Breast epithelium (tissue), 4 donors: Measurements from ENCODE around the gene IL9R. TPM values are rescaled to one million over a fixed set of nuclear protein-coding genes. Genes with fewer than 3 reads are reported as not detected.
"Not testable (repeated sequence)": the region's sequence is repeated elsewhere in the genome, so short reads cannot be mapped to it uniquely, and the experiment has no call there.

ENCODE experiments used
- DNase-seq, 2 donors: peaks; one replicate each; pipeline ENCODE4 v3.0.0-alpha.2; 2019; ENCODE audit warnings: low spot score in 2 of 2
- H3K27ac ChIP-seq, 2 donors: fragments of 200-600 bp; sonication (generic) in 1 of 2; one replicate each; pipeline ENCODE4 v1.5.1; 2016 to 2019; ENCODE audit warnings: mild to moderate bottlenecking in 1 of 2
- H3K27me3 ChIP-seq, 2 donors: fragments of 200-600 bp; sonication (generic) in 1 of 2; one replicate each; pipeline versions ENCODE4 v1.5.1 to v1.6.0; 2017 to 2019; ENCODE audit warnings: control low read depth in 1 of 2, mild to moderate bottlenecking in 1 of 2
- H3K36me3 ChIP-seq: fragments of 200-600 bp; one replicate; pipeline ENCODE4 v1.5.1; 2019
- H3K4me1 ChIP-seq, 2 donors: fragments of 200-600 bp; sonication (generic); one replicate each; pipeline ENCODE4 v1.5.1; 2016 to 2019; ENCODE audit warnings: control low read depth in 1 of 2
- H3K4me3 ChIP-seq, 3 donors: fragments of 200-600 bp; sonication (generic); 1 replicate in 2 of 3; 2 replicates in 1 of 3; pipeline ENCODE4 v1.5.1; 2016 to 2019; ENCODE audit warnings: mild to moderate bottlenecking in 3 of 3, moderate library complexity in 2 of 3
- H3K9me3 ChIP-seq, 2 donors: fragments of 200-600 bp; sonication (generic) in 1 of 2; one replicate each; pipeline ENCODE4 v1.5.1; 2016 to 2019; ENCODE audit warnings: control low read depth in 1 of 2
- CTCF ChIP-seq, 3 donors: fragments of 450-650 bp; IDR thresholded peaks; one replicate each; pipeline ENCODE4 v1.5.1; 2016 to 2017; ENCODE audit warnings: antibody characterized with exemption in 3 of 3, mild to moderate bottlenecking in 3 of 3, moderate library complexity in 3 of 3
- POLR2A ChIP-seq: fragments of 450-650 bp; IDR thresholded peaks from one replicate; pipeline ENCODE4 v1.6.1; 2016; ENCODE audit warnings: antibody characterized with exemption, mild to moderate bottlenecking, moderate library complexity
- POLR2AphosphoS5 ChIP-seq, 3 donors: sonication (generic); formaldehyde crosslinking; IDR thresholded peaks; one replicate each; pipeline ENCODE4 v1.6.1; 2017; ENCODE audit warnings: antibody characterized with exemption in 3 of 3
- intact Hi-C: fragments of 100-400 bp; cut with DNase I; formaldehyde crosslinking; loops from one replicate; pipeline ENCODE4 v1.15.1; 2023; ENCODE audit warnings: low total_unique reads
- total RNA-seq, 3 donors: library from RNA; depleted of rRNA; stranded (reverse); fragments of >200 nt; gene quantifications; one replicate each; pipeline ENCODE4 v1.1.0, GENCODE V29; 2016

IL9R gene
- total RNA-seq, 3 donors from 2014 or later = 0.16 to 0.44 (median 0.33) TPM

- Histone ChIP-seq H3K27me3 (peaks cover 0 to under 1% of the 10 kb centered on the region in 2 donors), H3K4me1 (no peaks in the 10 kb centered on the region), H3K36me3 (no peaks in the 10 kb centered on the region), H3K4me3 (no peak overlapping the region), H3K27ac (no peak overlapping the region), H3K9me3 (peaks cover 7 to 28% of the 10 kb centered on the region in 2 donors)
- intact Hi-C loops = no loop called here
- TF ChIP-seq POLR2AphosphoS5 (IDR thresholded peaks at IDR 0.05) = no peak
- TF ChIP-seq POLR2A = no peak
- DNase-seq = no peak
These were observed 14.2 kb upstream of the IL9R start for GRCh38 chrX:155983326-155983725.

GRCh38 chrX:155985208-155985607 lies 12.3 kb upstream of the IL9R start:
- Histone ChIP-seq H3K9me3 (peaks cover 7 to 28% of the 10 kb centered on the region in 2 donors), H3K27ac (no peak overlapping the region), H3K27me3 (peaks cover 0 to 3% of the 10 kb centered on the region in 2 donors), H3K4me1 (no peaks in the 10 kb centered on the region), H3K36me3 (no peaks in the 10 kb centered on the region), H3K4me3 (no peak overlapping the region)
- no peak for TF ChIP-seq POLR2AphosphoS5 (IDR thresholded peaks at IDR 0.05)
- TF ChIP-seq POLR2A = no peak
- TF ChIP-seq CTCF (IDR thresholded peaks at IDR 0.05) = no peak
- no peak for DNase-seq
- intact Hi-C loops = no loop called here

- DNase-seq, H3K27ac ChIP-seq, H3K4me3 ChIP-seq, H3K36me3 ChIP-seq, H3K4me1 ChIP-seq, intact Hi-C loops, H3K27me3 ChIP-seq: not testable (repeated sequence)
- peaks cover 7 to 28% of the 10 kb centered on the region in 2 donors for H3K9me3 ChIP-seq
These were observed 10.5 kb upstream of the IL9R start for GRCh38 chrX:155986995-155987394.

- no peaks in the 10 kb centered on the region for H3K36me3 ChIP-seq
- DNase-seq = no peak
- H3K27me3 ChIP-seq = peaks cover 0 to 14% of the 10 kb centered on the region in 2 donors
- no peaks in the 10 kb centered on the region for H3K4me1 ChIP-seq
- TF ChIP-seq POLR2AphosphoS5 (IDR thresholded peaks at IDR 0.05) (no peak), POLR2A (no peak), CTCF (IDR thresholded peaks at IDR 0.05) (no peak)
- H3K4me3 ChIP-seq = no peak overlapping the region
- H3K9me3 ChIP-seq = peaks cover 0 to 10% of the 10 kb centered on the region in 2 donors
- no peak overlapping the region for H3K27ac ChIP-seq
- intact Hi-C loops = no loop called here
These were observed 8.6 kb upstream of the IL9R start for GRCh38 chrX:155988859-155989258.

GRCh38 chrX:155993421-155993820 lies 4.1 kb upstream of the IL9R start:
- Histone ChIP-seq H3K4me3 (no peak overlapping the region), H3K36me3 (no peaks in the 10 kb centered on the region), H3K9me3 (no peaks in the 10 kb centered on the region), H3K4me1 (no peaks in the 10 kb centered on the region), H3K27ac (no peak overlapping the region), H3K27me3 (peaks cover 0 to 13% of the 10 kb centered on the region in 2 donors)
- DNase-seq = no peak
- no peak for TF ChIP-seq CTCF (IDR thresholded peaks at IDR 0.05)
- TF ChIP-seq POLR2A = no peak
- TF ChIP-seq POLR2AphosphoS5 (IDR thresholded peaks at IDR 0.05) = no peak
- intact Hi-C loops = no loop called here

- Histone ChIP-seq H3K4me1 (no peaks in the 10 kb centered on the region), H3K36me3 (no peaks in the 10 kb centered on the region), H3K27ac (no peak overlapping the region), H3K27me3 (peaks cover 0 to 15% of the 10 kb centered on the region in 2 donors), H3K4me3 (no peak overlapping the region), H3K9me3 (no peaks in the 10 kb centered on the region)
- TF ChIP-seq CTCF (IDR thresholded peaks at IDR 0.05) (no peak), POLR2AphosphoS5 (IDR thresholded peaks at IDR 0.05) (no peak), POLR2A (no peak)
- DNase-seq = no peak
- intact Hi-C loops = no loop called here
These were observed 2.1 kb upstream of the IL9R start for GRCh38 chrX:155995321-155995875.
